ENCODE measurements around the gene ST6GAL2. TPM values are rescaled to one million over a fixed set of nuclear protein-coding genes. Genes with fewer than 3 reads are reported as not detected.

The ST6GAL2 gene
- total RNA-seq, 2 donors from 2014 or later, result 1.7 to 2.5 TPM

- Histone ChIP-seq H3K27ac (no peak overlapping the region), H3K4me3 (no peak overlapping the region), H3K36me3 (no peaks in the 10 kb centered on the region), H3K27me3 (no peaks in the 10 kb centered on the region), H3K4me1 (no peaks in the 10 kb centered on the region), H3K9me3 (no peaks in the 10 kb centered on the region), H3K9ac (ENCODE audit: low read depth in 2 of 2, low read length in 2 of 2) (no peak overlapping the region)
- TF ChIP-seq CTCF (IDR thresholded peaks at IDR 0.05), result no peak
- no peak for DNase-seq
- intact Hi-C loops (cut with DNase I), result no loop called here
These were observed 34.0 kb downstream of the ST6GAL2 start for GRCh38 chr2:106851881-106852501.

- H3K9ac ChIP-seq (ENCODE audit: low read depth in 2 of 2, low read length in 2 of 2), result no peak overlapping the region
- no peaks in the 10 kb centered on the region for H3K4me1 ChIP-seq
- no peaks in the 10 kb centered on the region for H3K9me3 ChIP-seq
- no peaks in the 10 kb centered on the region for H3K27me3 ChIP-seq
- H3K36me3 ChIP-seq, result no peaks in the 10 kb centered on the region
- H3K4me3 ChIP-seq, result no peak overlapping the region
- H3K27ac ChIP-seq, result no peak overlapping the region
- intact Hi-C loops (cut with DNase I), result no loop called here
- no peak for TF ChIP-seq CTCF (IDR thresholded peaks at IDR 0.05)
- no peak for DNase-seq
These were observed 34.7 kb downstream of the ST6GAL2 start for GRCh38 chr2:106851087-106851874.

GRCh38 chr2:106849253-106849652, 36.7 kb downstream of the ST6GAL2 start:
- DNase-seq, result no peak
- Histone ChIP-seq H3K9me3 (no peaks in the 10 kb centered on the region), H3K27ac (no peak overlapping the region), H3K4me3 (no peak overlapping the region), H3K27me3 (no peaks in the 10 kb centered on the region), H3K9ac (ENCODE audit: low read depth in 2 of 2, low read length in 2 of 2) (no peak overlapping the region), H3K4me1 (no peaks in the 10 kb centered on the region), H3K36me3 (no peaks in the 10 kb centered on the region)
- intact Hi-C loops (cut with DNase I), result no loop called here
- TF ChIP-seq CTCF (IDR thresholded peaks at IDR 0.05), result no peak

- Histone ChIP-seq H3K9ac (ENCODE audit: low read depth in 2 of 2, low read length in 2 of 2) (no peak overlapping the region), H3K27ac (no peak overlapping the region), H3K27me3 (no peaks in the 10 kb centered on the region), H3K4me1 (no peaks in the 10 kb centered on the region), H3K4me3 (no peak overlapping the region), H3K9me3 (no peaks in the 10 kb centered on the region), H3K36me3 (no peaks in the 10 kb centered on the region)
- no peak for DNase-seq
- TF ChIP-seq CTCF (IDR thresholded peaks at IDR 0.05), result no peak
- intact Hi-C loops (cut with DNase I), result no loop called here
These were observed 38.6 kb downstream of the ST6GAL2 start for GRCh38 chr2:106847366-106847765.

GRCh38 chr2:106845716-106846115, 40.3 kb downstream of the ST6GAL2 start:
- intact Hi-C loops (cut with DNase I), result no loop called here
- DNase-seq, result no peak
- TF ChIP-seq CTCF (IDR thresholded peaks at IDR 0.05), result no peak

More at GRCh38 chr2:106845716-106846115, 40.3 kb downstream of the ST6GAL2 start:
- Histone ChIP-seq H3K9ac (ENCODE audit: low read depth in 2 of 2, low read length in 2 of 2) (no peak overlapping the region), H3K27me3 (no peaks in the 10 kb centered on the region), H3K4me3 (no peak overlapping the region), H3K4me1 (no peaks in the 10 kb centered on the region), H3K36me3 (no peaks in the 10 kb centered on the region), H3K27ac (no peak overlapping the region), H3K9me3 (no peaks in the 10 kb centered on the region)
